GM21381 (cell line): ENCODE data around the gene LRTM2.
A peak's percentile ranks its signal among the peaks of the same experiment; 100 is the strongest.

Experiments used
- ATAC-seq: cut with Tn5 transposase; IDR thresholded peaks from one replicate; pipeline ENCODE4 v1.9.1; 2021; ENCODE audit warnings: mild to moderate bottlenecking, moderate library complexity; ENCODE audit not compliant: unreplicated experiment

LRTM2 gene

DNA sequence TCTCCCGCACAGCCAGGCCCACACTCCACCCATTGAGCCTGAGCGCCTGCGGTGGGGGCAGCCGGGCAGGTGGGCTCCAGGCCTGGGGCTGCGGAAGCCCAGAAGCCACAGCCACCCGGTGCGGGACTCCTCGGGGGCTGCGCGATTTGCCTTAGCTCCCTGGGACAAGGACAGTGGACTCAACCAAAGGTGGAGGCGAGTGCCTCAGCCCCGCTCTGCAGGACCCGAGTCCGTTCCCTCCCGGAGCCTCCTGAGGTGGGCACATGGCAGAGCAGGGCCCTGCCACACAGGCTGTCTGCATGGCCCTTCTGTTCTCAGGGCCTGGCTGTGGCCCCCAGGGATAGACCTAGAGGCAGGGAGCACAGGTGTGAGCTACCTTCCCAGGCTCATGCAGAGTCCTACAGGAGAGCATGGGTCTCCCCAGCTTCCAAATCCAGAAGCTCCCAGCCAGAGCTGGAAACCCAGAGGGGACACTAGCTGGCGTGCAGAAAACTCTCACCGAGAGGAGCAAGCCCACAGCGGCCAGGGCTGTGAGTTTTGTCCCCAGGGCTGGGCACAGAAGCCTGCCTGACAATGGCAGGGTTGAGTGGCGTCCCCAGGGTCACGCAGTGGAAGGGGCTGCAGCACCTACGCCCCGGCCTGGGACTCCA, 22.2 kb upstream of the LRTM2 start:
- no peak for ATAC-seq

DNA sequence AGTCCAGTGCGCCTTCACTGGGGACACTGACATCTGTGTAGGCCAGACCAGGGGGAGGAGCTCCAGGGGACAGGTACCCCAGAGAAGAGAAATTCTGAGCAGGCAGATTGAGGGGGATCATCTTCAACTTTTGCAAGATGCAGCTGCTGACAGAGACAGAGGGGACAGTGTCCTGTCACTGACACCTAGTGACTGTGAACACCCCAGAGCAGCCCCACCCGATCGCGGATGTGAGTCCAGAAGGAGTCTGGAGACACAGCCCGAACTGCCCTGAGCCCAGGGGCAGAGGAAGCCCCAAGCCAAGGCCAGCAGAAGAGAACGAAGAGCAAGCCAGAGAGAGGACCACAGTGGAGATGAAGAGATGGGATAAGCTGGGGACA, 21.7 kb upstream of the LRTM2 start:
- ATAC-seq: no peak

DNA sequence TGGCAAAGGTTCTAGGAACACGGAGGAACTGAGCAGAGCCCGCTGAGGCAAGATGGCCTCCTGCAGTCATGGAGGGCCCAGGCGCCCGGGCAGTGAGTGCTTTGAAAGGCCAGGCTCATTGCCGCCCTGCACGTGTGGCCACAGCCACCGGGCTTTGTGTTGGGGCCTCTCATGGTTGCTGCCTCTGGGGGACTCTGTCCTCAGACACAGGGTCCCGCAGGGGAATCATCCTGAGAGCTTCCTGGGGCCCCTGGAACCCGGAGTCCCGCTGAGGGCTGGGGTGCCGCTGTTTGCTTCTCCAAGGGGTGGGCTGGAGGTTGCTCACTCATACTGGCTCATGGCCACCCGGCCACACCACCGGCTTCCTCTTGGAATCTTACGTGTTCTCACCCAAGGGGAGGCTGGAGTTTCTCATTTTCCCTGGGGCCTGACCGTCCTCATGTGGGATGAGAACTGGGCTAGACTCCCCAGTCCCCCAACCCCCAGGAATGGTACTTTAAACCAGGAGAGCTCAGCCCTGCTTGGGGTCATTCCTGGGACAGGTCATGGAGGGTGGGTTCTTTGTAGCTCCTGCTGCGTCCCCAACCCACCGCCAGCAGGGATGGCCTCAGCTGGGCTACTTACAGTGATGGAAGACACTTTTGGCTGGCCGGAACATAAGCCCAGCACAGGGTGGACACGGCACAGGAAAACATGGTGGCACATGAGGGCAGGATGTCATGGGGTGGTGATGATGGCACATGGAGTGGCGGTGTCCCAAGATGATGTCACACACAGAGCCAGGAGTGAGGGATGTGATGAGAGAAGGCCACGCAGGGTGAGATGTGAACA, 21.1 kb upstream of the LRTM2 start:
- ATAC-seq: no peak

DNA sequence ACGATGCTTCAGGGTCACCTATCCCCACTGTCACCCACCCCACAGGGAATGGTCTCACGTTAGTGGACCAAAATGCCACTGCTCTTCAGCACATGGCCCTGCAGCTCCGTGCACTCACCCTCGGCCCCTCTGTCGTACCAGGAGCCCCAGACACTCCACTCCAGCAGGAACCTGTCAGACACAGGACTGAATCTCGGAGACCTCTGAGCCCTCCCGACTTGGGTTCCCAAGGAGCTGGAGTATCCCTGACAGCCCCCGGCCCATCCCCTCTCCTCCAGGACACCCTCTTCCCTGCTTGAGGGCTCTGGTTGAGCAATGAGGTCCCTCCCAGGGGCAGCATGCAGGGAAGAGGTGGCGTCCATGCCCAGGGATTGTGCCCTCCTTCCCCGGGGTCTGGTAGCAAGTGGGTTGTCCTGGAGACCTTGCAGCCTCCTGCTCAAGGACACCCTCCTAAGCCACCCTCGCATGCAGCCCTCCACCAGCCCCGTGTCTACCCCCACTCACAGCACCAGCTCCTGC, 20.4 kb upstream of the LRTM2 start:
- no peak for ATAC-seq

DNA sequence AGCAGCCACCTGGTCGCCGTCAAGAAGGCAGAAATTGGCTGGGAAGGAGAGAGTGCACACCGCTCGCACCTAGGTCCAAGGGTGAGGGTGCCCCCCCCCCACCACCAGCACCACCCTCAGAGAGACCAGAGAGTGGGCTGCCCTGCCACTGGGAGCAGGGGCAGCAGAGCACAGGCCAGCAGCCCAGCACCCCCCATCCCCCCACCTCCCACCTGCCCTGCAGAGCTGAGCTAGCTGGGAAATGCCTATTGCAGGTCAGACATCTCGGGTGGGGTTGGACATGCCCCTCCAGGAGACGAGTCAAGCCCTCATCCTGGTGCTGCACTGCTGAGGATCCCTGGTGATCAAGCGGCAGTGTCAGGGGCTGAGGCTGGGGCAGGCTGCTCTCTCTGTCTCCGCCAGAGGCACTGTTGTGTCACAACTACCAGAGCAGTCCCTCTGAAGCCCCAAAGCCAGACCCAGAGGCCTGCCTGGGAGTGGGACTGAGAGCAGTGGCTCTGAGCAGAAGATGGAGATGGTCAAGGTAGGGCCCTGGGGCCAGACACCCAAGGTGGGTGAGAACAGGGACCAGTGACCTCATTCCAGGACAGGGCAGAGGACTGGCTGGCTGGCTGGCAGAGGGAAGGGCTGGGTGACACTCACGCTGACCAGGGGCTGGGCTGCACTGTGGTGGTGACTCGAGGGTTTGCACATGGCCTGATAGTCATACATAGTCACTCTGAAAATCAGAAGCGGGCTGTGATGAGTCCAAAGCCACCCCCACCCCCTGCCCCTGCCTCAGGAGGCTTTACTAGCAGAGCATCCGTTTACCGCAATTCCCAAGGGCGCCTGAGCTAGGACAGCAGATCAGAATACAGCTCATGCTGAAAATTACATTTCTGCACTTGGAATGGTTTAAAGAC, 19.7 kb upstream of the LRTM2 start:
- ATAC-seq: no peak

DNA sequence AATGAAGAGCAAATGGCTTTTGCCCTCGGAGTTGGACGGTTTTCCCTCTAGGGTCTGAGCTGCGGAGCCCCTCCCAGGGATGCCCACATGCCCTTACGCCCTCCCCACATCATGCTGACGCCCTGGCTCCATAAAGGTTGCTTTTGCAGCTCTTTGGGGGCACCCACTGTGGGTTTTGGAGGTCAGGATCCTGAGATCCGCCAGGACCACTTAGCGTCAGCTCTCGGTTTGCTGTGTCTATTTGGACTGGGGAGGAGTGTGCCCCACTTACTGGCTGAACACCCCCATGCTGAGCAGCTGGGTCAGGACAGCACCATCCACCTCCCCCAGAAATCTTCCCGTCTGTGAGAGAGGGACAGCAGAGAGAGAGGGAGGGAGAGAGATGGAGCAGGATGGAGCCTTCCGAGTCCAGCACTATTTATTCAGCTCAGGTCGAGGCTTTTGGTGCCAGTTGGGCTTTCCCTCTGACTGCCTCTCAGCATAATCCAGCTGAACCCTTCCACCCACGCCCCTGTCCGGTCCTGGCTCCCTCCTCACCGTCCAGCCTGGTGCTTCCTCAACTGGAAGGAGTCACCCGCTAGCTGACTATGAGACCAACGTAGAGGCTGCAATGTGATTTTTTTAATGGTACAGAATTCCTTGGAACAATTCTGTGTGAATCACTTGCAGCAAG, 18.9 kb upstream of the LRTM2 start:
- no peak for ATAC-seq

DNA sequence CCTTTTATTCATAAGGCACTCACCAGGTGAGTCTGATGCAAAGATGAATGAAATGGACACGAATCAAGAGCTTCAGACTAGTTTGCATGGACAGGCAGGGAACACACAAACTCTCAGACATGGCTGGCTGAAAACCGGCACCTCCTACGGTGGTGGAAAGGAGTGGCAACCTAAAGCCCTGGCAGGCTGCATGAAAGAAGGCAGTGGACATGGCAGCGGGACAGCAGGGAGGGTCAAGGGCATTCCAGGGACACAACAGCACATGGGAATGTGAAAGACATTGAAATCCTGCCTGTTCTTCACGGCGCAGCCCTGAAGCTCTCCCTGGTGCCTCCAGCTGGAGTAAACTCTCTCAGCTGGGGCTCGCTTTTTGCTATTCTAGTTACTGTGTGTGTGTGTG, 16.6 kb upstream of the LRTM2 start:
- no peak for ATAC-seq

DNA sequence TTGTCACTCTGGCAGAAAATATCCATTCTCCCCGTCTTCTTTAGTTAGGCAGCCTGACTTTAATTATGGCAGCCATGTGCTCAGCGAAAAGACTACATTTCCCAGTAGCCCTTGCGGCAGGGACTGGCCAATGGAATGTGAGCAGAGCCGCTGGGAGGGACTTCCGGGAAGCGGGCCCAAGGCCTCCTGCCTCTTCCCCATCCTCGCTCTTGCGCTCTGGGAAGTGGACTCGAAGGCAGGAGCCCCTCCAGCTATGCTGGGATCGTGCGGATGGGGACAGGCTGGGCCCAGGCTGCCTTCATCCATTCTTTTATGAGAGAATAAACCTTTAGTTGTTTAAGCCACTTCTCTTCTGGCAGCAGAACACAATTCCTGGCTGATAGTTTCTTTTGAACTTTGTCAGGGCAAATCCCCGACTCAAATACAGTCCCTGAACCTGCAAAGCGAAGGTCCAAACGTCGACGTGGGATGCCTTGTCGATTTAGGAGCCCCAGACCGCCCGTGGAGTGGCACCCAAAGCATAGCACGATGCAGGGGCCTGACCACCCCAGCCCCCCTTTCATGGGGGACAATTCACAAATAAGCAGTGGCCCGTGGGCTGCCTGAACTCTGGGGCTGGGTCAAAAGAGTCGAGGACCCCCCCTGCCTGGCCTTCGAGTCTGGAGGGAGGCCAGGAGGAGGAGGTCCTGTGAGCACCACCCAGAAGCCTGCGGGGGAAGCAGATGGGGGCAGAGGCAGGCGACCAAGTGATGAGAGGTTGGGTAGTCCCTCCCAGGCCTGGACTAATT, 15.6 kb upstream of the LRTM2 start:
- peak; percentile 94 for ATAC-seq

DNA sequence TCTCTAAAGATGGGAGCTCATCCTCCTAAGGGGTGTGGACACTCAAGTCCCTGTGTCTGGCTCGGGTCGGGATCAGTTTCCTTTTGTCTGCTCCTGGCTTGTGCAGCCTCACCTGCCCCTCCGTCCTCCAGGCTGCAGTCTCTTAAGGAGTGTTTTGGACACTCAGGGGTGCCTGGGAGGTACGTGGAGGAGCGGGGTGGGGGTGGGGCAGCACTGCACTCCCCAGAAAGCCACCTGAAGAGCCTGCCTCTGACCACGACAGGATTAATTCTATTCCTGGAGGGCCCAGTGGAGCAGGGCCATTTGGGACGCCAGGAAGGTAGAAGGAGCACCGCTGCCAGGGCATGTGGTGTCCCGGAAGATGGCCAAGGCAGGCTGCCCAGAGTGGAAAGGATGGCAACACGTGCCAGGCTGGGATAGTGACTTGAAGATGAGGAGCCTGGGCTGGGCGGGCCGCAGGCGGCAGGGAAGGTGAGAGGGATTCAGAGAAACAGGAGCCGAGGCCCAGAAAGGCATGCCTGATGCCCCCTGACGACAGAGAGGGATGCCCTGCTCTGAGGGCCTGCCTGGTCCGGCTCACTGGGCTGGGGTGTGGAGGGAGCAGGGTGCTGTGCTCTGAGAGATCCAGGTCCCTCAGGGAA, 14.8 kb upstream of the LRTM2 start:
- no peak for ATAC-seq

DNA sequence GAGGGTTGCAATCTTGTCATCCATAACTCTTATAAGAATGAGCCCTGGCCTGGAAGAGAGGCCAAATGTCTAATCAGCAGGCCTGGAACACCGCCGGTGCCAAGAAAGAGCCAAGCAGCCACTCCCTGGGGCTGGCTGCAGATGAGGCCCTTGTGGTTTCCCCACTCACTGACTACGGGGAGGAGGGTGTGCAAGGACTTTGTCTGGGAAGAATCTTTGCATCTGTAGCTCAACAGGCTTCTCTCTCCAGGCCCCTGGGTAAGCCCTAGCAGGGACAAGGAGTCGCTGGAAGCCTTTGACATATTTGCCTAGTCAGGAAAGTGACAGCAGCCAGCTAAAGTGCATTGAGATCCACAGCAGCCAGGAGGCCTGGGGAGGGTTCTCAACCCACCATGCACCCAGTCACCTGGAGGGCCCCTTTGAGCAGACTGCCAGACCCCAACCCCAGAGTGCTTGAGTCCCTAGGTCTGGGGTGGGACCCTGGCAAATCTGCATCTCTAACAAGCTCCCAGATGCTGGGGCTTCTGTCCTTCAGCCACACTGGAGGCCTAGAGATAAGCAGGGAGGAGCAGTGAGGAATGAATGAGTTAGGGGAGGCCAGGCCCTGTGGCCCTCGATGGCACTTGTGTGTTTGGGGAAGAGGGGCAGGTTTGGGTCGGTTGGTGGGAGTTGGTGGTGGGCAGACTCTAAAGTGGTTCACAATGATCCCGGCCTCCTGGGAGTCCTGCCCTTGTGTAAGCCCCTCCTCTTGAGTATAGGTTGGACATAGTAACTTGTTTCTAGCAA, 13.9 kb upstream of the LRTM2 start:
- ATAC-seq: no peak

DNA sequence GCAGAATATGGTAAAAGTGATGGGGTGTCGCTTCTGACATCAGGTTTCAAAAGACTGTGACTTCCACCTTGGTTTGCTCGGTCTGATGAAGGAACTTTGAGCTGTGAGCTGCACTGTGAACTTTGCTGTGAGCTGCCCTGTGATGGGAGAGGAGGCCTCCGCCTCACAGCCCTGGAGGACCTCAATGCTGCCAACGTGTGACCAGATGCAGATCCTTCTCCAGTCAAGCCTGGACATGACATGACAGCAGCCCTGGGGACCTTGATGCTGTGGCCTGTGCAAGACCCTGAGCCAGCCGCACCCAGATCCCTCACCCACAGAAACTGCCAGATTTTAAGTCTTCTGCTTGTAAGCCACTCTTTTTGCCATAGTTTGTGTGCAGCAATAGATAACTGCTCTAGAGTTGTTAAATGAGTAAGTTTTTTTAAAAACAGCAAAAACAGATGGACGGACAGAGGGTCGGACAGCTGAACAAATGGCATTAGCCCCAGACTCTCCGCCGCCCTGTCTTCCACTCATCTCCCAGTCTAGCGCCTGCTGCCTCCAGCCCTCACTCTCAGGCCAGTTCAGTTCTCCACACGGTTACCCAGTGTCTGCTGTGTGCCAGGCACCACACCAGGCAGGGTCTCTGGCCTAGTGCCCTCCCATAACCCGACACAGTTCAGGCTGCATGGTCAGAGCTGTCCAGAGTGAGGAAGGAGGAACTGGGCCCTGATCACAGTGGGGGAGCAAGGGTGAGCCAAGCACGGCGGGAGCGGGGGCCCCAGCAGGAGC, 13.1 kb upstream of the LRTM2 start:
- no peak for ATAC-seq

DNA sequence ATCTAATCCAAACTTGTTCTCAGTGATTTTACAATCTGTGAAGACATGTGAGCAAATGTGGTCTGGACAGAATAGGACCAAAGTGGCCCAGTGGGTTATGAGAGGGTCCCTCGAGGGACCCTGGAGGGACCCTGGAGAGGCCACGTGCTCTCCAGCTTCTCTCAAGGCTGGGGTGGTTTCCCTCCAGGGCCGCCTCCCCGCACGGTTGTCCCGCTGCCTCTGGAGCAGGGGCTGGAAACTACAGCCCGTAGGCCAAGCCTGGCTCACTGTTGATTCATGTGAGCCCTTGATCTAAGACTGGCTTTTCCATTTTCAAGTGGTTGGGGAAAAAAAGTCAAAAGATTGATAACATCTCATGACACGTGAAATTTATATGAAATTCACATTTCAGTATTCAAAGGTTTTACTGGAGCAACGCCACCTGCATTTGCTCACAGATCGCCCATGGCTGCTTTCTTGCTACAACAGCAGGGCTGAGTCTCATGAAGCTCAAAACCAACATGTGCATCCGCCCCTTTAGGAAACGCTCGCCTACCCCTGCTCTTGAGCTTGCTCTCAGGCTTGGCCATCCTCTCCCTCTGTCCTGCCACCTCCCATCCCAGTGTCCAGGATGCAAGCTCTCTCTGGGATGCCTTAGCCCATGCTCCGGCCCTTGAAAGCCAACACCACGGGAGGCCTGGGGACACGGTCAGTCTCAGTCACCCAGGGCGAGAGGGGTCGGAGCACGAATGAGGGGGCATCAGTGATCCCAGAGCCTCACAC, 12.1 kb upstream of the LRTM2 start:
- ATAC-seq: no peak

DNA sequence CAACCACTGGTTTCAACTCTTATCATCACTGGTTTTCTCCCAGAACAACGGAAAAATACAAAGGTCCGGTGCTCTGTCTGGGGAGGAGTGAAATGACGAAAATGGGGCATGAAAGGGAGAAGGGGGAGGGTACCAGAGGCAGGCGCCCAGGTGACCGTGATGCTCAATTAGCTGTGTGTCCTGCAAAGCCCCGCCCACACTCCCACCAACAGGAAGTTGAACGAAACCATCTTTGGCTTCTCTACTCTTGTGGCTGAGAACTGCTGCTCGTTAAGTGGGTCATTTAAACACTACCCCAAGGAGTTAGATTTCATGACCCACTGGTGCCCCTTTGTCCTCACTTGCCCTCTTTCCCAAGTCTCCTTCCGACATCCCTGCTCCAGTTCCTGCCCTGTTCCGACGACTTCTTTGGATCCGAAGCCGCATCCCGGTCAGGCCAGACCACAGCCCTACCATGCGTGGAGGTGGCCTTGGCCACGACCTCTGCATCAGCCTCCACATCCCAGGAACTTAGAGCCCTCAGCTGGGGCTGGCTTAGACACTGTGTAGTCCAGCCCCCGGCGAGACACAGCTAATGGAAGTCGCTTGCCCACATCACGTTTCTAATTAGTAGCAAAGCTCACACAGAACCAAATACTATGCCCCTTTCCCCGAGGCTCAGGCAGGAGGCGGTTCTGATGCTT, 11.4 kb upstream of the LRTM2 start:
- ATAC-seq: no peak

DNA sequence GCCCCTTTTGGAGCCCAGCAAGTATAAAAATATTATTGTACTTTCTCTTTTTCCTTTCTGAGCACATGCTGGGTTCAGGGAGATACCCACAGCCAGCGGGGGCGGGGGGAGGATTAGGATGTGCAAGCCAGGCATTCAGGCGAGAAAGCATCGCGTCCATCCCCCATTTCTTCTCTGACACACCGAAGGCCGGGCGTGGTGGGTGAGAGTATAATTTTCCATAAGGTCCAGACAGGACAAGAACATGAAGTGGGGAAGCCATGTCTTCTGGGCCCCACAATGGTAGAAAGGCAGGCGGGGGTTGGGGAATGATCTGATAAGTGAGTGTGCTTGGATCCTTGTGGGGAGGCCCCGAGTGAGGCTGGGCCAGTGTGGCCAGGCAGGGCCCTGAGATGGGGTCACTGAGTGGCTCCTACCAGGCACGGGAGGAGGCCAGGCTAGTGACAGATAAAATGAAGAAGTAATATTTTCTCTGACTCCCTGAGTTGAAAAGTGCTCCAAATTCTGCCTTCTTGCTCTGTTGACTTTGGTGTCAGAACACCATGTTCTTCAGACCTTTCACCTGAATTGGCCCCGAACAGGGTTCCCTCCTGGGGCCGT, 10.7 kb upstream of the LRTM2 start:
- ATAC-seq: no peak

DNA sequence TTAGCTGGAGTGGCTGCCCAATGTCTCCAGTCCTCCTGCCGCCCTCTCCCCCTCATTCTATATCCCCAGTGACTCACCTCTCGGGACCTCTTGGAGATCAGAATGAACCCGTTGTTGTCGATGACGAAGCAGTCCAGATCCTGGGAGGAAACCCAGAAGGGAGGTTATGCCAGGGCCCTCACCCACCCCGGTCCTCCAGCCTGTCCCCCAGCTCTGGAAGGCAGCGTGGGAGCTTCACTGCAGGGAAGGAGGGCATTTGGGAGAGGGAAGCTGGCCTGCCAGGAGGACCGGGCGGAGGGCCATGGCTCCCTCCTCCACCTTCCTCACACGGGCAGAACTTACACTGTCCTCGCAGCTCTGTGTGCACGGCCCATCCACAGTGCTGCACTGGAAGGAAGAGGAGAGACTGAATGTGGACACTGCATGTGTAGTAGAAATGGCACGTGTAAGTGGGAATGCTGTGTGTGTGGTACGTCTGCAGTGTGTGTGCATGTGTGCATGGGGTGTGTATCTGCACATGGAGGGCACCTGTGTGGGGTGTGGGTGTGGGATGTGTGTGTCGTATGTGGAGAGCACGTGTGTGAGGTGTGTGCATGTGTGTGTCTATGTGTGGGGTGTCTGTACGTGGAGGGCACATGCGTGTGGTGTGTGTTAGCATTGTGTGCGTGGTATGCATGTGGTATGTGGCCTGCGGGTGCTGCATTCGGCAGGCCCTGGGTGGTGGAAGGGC, 10.0 kb upstream of the LRTM2 start:
- no peak for ATAC-seq

DNA sequence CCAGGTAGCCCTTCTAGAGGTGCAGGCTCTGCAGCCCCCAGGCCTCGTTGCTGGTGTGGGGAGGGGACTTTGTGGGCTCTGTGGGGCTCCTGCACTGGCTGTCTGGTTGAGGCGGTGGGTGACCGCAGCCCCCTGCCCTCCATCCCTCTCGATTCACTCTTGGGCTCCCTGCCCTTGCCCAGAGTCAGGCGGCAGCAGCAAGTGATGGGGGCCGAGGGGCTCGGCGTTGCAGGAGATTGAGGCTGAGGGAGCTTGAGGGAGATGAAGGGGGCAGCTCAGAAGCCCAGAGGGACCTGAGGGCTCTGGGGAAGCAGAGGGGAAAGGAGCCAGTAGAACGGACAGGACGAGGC, 9.5 kb upstream of the LRTM2 start:
- no peak for ATAC-seq
